HepG2 (cell line): ENCODE results near the gene HOXC9. TPM values are rescaled to one million over a fixed set of nuclear protein-coding genes. Genes with fewer than 3 reads are reported as not detected.
A peak's percentile ranks its signal among the peaks of the same experiment; 100 is the strongest.

Experiments used
- ATAC-seq: fragments of 200-7000 bp; cut with Tn5 transposase; 3 replicates; pipeline ENCODE4 v1.9.1; 2020; ENCODE audit warnings: mild to moderate bottlenecking, moderate library complexity
- Bru-seq: library from RNA; stranded (reverse); fragments of 400-500 nt; gene quantifications from one replicate; lab custom pipeline; 2021; lab: Mats Ljungman, UMichigan
- BruChase-seq, 2 experiments: library from RNA; stranded (reverse); fragments of 400-500 nt; gene quantifications; one replicate each; lab custom pipeline; 2021; lab: Mats Ljungman, UMichigan
- BruUV-seq: library from RNA; stranded (reverse); fragments of 400-500 nt; replicated peaks from 2 replicates; lab custom pipeline; 2021; lab: Mats Ljungman, UMichigan
- CTCF ChIA-PET: fragments of 300-600 bp; formaldehyde crosslinking; extraction: SDS; loops from one replicate; lab custom pipeline; 2021; ENCODE audit warnings: low total read pairs, inconsistent platforms, low intra/inter-chr PET ratio; lab: Yijun Ruan, JAX
- POLR2A ChIA-PET: fragments of 350-600 bp; sonication (Branson Sonifier 250); formaldehyde crosslinking; loops from one replicate; lab custom pipeline; 2020; ENCODE audit warnings: antibody characterized with exemption, inconsistent platforms; lab: Yijun Ruan, JAX
- DNase-seq: peaks from one replicate; pipeline ENCODE4 v3.0.0-alpha.2; 2015; ENCODE audit warnings: low spot score
- FAIRE-seq: peaks from 3 replicates; lab custom pipeline; 2011; peaks lifted over from hg19 to GRCh38; lab: Jason Lieb, UNC
- H2AFZ ChIP-seq: one replicate; pipeline ENCODE4 v1.6.1; 2011; ENCODE audit warnings: low read length, inconsistent platforms
- H3K27ac ChIP-seq: fragments of 300-600 bp; 3 replicates; pipeline ENCODE4 v1.8.0; 2011; ENCODE audit warnings: mixed run types, mild to moderate bottlenecking, mixed read lengths, low read length, inconsistent platforms; ENCODE audit not compliant: insufficient read depth; ENCODE audit errors: extremely low read length
- H3K27me3 ChIP-seq, 2 experiments: fragments of 200-600 bp in 1 of 2; 2 replicates in 1 of 2; 3 replicates in 1 of 2; pipeline versions ENCODE4 v1.6.0 to v1.8.0; 2011; ENCODE audit warnings: low read length in 2 of 2, mild to moderate bottlenecking in 2 of 2, moderate library complexity in 2 of 2, inconsistent platforms in 1 of 2; ENCODE audit not compliant: insufficient read depth in 2 of 2, control insufficient read depth in 1 of 2
- H3K36me3 ChIP-seq, 2 experiments: fragments of 200-600 bp in 1 of 2; replicated peaks in 1 of 2; 2 replicates in 1 of 2; 3 replicates in 1 of 2; pipeline versions ENCODE4 v1.5.1 to v1.8.0; 2011; ENCODE audit warnings: low read length in 2 of 2, inconsistent platforms in 1 of 2; ENCODE audit not compliant: insufficient read depth in 2 of 2, control insufficient read depth in 1 of 2
- H3K4me1 ChIP-seq: 2 replicates; pipeline ENCODE4 v1.5.1; 2012; ENCODE audit warnings: low read length, inconsistent platforms; ENCODE audit not compliant: insufficient read depth
- H3K4me2 ChIP-seq: 2 replicates; pipeline ENCODE4 v1.6.0; 2011; ENCODE audit warnings: low read depth, low read length, inconsistent platforms
- H3K4me3 ChIP-seq, 3 experiments: fragments of 200-600 bp in 1 of 3; sonication (generic), shearing (Covaris generic) in 1 of 3; replicated peaks in 1 of 3; 2 replicates each; pipeline ENCODE4 v1.5.1; 2011 to 2016; ENCODE audit warnings: low read length in 3 of 3, inconsistent platforms in 2 of 3, low read depth in 2 of 3, mild to moderate bottlenecking in 2 of 3, control low read depth in 1 of 3, mixed read lengths in 1 of 3; ENCODE audit not compliant: insufficient read depth in 1 of 3
- H3K79me2 ChIP-seq: one replicate; pipeline ENCODE4 v1.6.1; 2011; ENCODE audit warnings: low read length, inconsistent platforms; ENCODE audit not compliant: insufficient read depth
- H3K9ac ChIP-seq: 2 replicates; pipeline ENCODE4 v1.6.0; 2011; ENCODE audit warnings: mild to moderate bottlenecking, low read depth, low read length, inconsistent platforms; ENCODE audit not compliant: insufficient read depth
- H3K9me3 ChIP-seq: 2 replicates; pipeline ENCODE4 v1.5.1; 2012; ENCODE audit warnings: mild to moderate bottlenecking, low read length
- H4K20me1 ChIP-seq: 2 replicates; pipeline ENCODE4 v1.6.0; 2011; ENCODE audit warnings: inconsistent platforms, mild to moderate bottlenecking, low read length, moderate library complexity; ENCODE audit not compliant: insufficient read depth
- ZNF530 ChIP-seq: sonication (generic); formaldehyde crosslinking; IDR thresholded peaks from 2 replicates; pipeline ENCODE4 v1.5.0; 2020; ENCODE audit warnings: low read depth, mild to moderate bottlenecking, missing genetic modification reagents
- ZNF563 ChIP-seq: sonication (generic); formaldehyde crosslinking; IDR thresholded peaks from 2 replicates; pipeline ENCODE4 v1.8.0; 2022; ENCODE audit warnings: mild to moderate bottlenecking, moderate library complexity, missing genetic modification reagents
- ZNF687 ChIP-seq: sonication (generic); formaldehyde crosslinking; IDR thresholded peaks from 2 replicates; pipeline ENCODE4 v1.5.1; 2020; ENCODE audit warnings: mild to moderate bottlenecking, missing genetic modification reagents, moderate library complexity
- WGBS: methylation state at CpG from one replicate; pipeline ENCODE4 v1.1.6; 2017; ENCODE audit warnings: low lambda C conversion rate; 5-methylcytosine and 5-hydroxymethylcytosine counted together
- in situ Hi-C: cut with HindIII; loops from 2 replicates; pipeline ENCODE4 v1.10.0; 2017; ENCODE audit warnings: low pct_unique_long_range_greater_than_20kb; ENCODE audit not compliant: extremely low pct_ligation_motif_present
- intact Hi-C: fragments of 100-400 bp; cut with micrococcal nuclease; formaldehyde crosslinking; loops from one replicate; pipeline ENCODE4 v1.10.0; 2022; ENCODE audit not compliant: unreplicated experiment
- long read RNA-seq, 2 experiments: library from RNA in 1 of 2; library from polyadenylated mRNA in 1 of 2; stranded (forward) in 1 of 2; unstranded in 1 of 2; transcript quantifications; one replicate each; pipeline ENCODE4 v2.0.0, GENCODE V29; 2019 to 2022
- polyA minus RNA-seq, 3 experiments: library from RNA; depleted of rRNA, polyadenylated mRNA; stranded (reverse); fragments of >200 nt; gene quantifications; 2 replicates each; pipeline ENCODE4 v1.2.3, GENCODE V29; 2011; ENCODE audit warnings: low replicate concordance in 1 of 3
- polyA plus RNA-seq, 8 experiments: library from polyadenylated mRNA; depleted of rRNA in 3 of 8; stranded (reverse) in 7 of 8; unstranded in 1 of 8; fragments of >200 nt; fragmentation: Illumina TruSeq in 4 of 8; extraction: Trizol in 4 of 8; gene quantifications; 2 replicates each; pipeline versions ENCODE4 v1.2.1 to v1.2.3, GENCODE V29; 2011 to 2016; ENCODE audit warnings: low read depth in 4 of 8, missing spikeins in 1 of 8, mixed read lengths in 1 of 8; ENCODE audit not compliant: insufficient read depth in 1 of 8
- total RNA-seq, 5 experiments: library from RNA; depleted of rRNA; stranded (reverse); fragments of >200 nt; fragmentation: Illumina TruSeq; extraction: Trizol; gene quantifications; 2 replicates each; pipeline ENCODE4 v1.2.3, GENCODE V29; 2016; ENCODE audit warnings: low read depth in 1 of 5
- TF ChIP-seq, protein P1 (sequence below): sonication (generic); formaldehyde crosslinking; IDR thresholded peaks from 2 replicates; pipeline ENCODE4 v1.8.1; 2023; ENCODE audit warnings: mild to moderate bottlenecking, moderate library complexity, missing genetic modification reagents
- TF ChIP-seq, protein P2 (sequence below): sonication (generic); formaldehyde crosslinking; IDR thresholded peaks from 2 replicates; pipeline ENCODE4 v1.5.1; 2020; ENCODE audit warnings: missing genetic modification reagents, mild to moderate bottlenecking, borderline replicate concordance

The HOXC9 gene
- total RNA-seq (2016; rRNA removed; fragmentation: Illumina TruSeq; extraction: Trizol), result 0.94 and 1.1 TPM in 2 replicates
- 0.35 and 0.61 TPM in 2 replicates for total RNA-seq (2016; cell fraction: cytosol; rRNA removed; fragmentation: Illumina TruSeq; extraction: Trizol; ENCODE audit: low read depth)
- total RNA-seq (2016; cell fraction: insoluble cytoplasmic fraction; rRNA removed; fragmentation: Illumina TruSeq; extraction: Trizol), result 1.1 and 1.2 TPM in 2 replicates
- total RNA-seq (2016; cell fraction: membrane; rRNA removed; fragmentation: Illumina TruSeq; extraction: Trizol), result 0.90 and 0.99 TPM in 2 replicates
- 0.41 and 0.50 TPM in 2 replicates for total RNA-seq (2016; cell fraction: nucleus; rRNA removed; fragmentation: Illumina TruSeq; extraction: Trizol)
- 0.10 and 0.11 TPM in 2 replicates for polyA plus RNA-seq (2011; rRNA removed)
- 0.23 and 0.27 TPM in 2 replicates for polyA plus RNA-seq (2011; cell fraction: cytosol; rRNA removed)
- 0.10 and 0.14 TPM in 2 replicates for polyA plus RNA-seq (2011; cell fraction: nucleus; rRNA removed)
- polyA plus RNA-seq (2012), result 0.47 and 1.0 TPM in 2 replicates
- polyA plus RNA-seq (2016; cell fraction: cytosol; fragmentation: Illumina TruSeq; extraction: Trizol; ENCODE audit: low read depth), result 1.6 and 2.0 TPM in 2 replicates
- polyA plus RNA-seq (2016; cell fraction: insoluble cytoplasmic fraction; fragmentation: Illumina TruSeq; extraction: Trizol; ENCODE audit: low read depth), result 1.8 and 2.6 TPM in 2 replicates
- 1.4 and 2.4 TPM in 2 replicates for polyA plus RNA-seq (2016; cell fraction: membrane; fragmentation: Illumina TruSeq; extraction: Trizol; ENCODE audit: low read depth)
- polyA plus RNA-seq (2016; cell fraction: nucleus; fragmentation: Illumina TruSeq; extraction: Trizol; ENCODE audit: insufficient read depth, low read depth), result 1.3 and 2.0 TPM in 2 replicates
- 1.2 TPM in 1 of 2 replicates, not detected in the other for polyA minus RNA-seq (2011; rRNA and poly(A)+ RNA removed; ENCODE audit: low replicate concordance)
- not detected in 2 replicates for polyA minus RNA-seq (2011; cell fraction: cytosol; rRNA and poly(A)+ RNA removed)
- not detected in 2 replicates for polyA minus RNA-seq (2011; cell fraction: nucleus; rRNA and poly(A)+ RNA removed)
- percentile 35 among the genes with signal in this experiment for Bru-seq, nascent RNA
- BruChase-seq, experiment 1, labeled RNA remaining after a 6-hour chase, result percentile 31 among the genes with signal in this experiment
- BruChase-seq, experiment 2, labeled RNA remaining after a 2-hour chase, result percentile 41 among the genes with signal in this experiment
- long read RNA-seq, experiment 1, transcript HOXC9-201 (2 exons, 1,516 nt), result major isoform, 8 of 8 reads
- long read RNA-seq, experiment 1, partial matches to known transcripts, result 0 of 8 reads
- long read RNA-seq, experiment 1, other reads (novel, unspliced or antisense), result 0 of 8 reads
- long read RNA-seq, experiment 2, transcript HOXC9-201 (2 exons, 1,516 nt), result major isoform, 5 of 5 reads
- long read RNA-seq, experiment 2, partial matches to known transcripts, result 0 of 5 reads
- long read RNA-seq, experiment 2, other reads (novel, unspliced or antisense), result 0 of 5 reads

- no peak for DNase-seq
- in situ Hi-C loops, result no loop called here
- Histone ChIP-seq H3K27me3 (peaks cover 15 to 80% of the 10 kb centered on the region in 2 experiments), H4K20me1 (no peaks in the 10 kb centered on the region), H2AFZ (peak within 1 kb of the TSS; percentile 60), H3K9ac (peak within 1 kb of the TSS; percentile 40), H3K27ac (no peak within 1 kb of the TSS), H3K36me3 (no peaks in the 10 kb centered on the region), H3K4me2 (peak within 1 kb of the TSS; percentile 80), H3K9me3 (no peaks in the 10 kb centered on the region), H3K79me2 (no peaks in the 10 kb centered on the region), H3K4me3 (peak within 1 kb of the TSS; percentile 56 to 66 (median 57)), H3K4me1 (peaks cover 20% of the 10 kb centered on the region; the same call in 1 of the 2 replicates)
- intact Hi-C loops, result loop anchor here (10.0 kb wide), 1 partner anchor 364 kb away; the partner anchor contains the start of gene GPR84
- CTCF ChIA-PET, result no interaction called here
- peak; percentile 61 for ATAC-seq
- 21% methylated on average over 29 of the region's 87 CpGs for WGBS
- BruUV-seq, result no TSS peak
- POLR2A ChIA-PET, result no interaction called here
- FAIRE-seq, result no peak
- TF ChIP-seq ZNF530 (CRISPR knock-in tag) (no peak), ZNF687 (CRISPR knock-in tag) (peak; percentile 86), ZNF563 (CRISPR knock-in tag) (peak; percentile 79; the same call in 1 of the 2 replicates)
- TF ChIP-seq, protein P1, sequence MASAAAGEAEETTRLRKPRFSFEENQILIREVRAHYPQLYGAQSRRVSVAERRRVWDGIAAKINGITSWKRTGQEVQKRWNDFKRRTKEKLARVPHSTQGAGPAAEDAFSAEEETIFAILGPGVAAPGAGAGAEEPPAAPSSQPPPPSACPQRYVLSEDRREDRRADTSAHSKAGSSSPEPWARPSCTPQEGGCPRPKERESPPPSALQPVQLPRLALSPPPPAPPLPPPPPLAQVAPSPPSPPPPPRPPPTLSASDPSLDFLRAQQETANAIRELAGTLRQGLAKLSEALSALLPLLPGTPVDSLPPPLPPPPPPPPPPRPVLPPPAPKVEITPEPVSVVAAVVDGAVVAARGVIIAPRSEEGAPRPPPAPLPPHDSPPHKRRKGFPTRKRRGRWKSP (CRISPR knock-in tag), result 0 out of 2 replicates have a peak, but pooled peaks have one; percentile 34
- TF ChIP-seq, protein P2, sequence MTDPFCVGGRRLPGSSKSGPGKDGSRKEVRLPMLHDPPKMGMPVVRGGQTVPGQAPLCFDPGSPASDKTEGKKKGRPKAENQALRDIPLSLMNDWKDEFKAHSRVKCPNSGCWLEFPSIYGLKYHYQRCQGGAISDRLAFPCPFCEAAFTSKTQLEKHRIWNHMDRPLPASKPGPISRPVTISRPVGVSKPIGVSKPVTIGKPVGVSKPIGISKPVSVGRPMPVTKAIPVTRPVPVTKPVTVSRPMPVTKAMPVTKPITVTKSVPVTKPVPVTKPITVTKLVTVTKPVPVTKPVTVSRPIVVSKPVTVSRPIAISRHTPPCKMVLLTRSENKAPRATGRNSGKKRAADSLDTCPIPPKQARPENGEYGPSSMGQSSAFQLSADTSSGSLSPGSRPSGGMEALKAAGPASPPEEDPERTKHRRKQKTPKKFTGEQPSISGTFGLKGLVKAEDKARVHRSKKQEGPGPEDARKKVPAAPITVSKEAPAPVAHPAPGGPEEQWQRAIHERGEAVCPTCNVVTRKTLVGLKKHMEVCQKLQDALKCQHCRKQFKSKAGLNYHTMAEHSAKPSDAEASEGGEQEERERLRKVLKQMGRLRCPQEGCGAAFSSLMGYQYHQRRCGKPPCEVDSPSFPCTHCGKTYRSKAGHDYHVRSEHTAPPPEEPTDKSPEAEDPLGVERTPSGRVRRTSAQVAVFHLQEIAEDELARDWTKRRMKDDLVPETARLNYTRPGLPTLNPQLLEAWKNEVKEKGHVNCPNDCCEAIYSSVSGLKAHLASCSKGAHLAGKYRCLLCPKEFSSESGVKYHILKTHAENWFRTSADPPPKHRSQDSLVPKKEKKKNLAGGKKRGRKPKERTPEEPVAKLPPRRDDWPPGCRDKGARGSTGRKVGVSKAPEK, result no peak
These were observed at the start of gene HOXC9 for GRCh38 chr12:54000116-54001114. Gene HOXC9 (plus strand): TSS chr12:54000161. CDS start chr12:54000189, 28 bp downstream.
